ENCODE results near the gene IL18RAP. TPM values are rescaled to one million over a fixed set of nuclear protein-coding genes. Genes with fewer than 3 reads are reported as not detected.

IL18RAP gene
- polyA plus RNA-seq, 1 donor from 2014 or later, result not detected

DNA sequence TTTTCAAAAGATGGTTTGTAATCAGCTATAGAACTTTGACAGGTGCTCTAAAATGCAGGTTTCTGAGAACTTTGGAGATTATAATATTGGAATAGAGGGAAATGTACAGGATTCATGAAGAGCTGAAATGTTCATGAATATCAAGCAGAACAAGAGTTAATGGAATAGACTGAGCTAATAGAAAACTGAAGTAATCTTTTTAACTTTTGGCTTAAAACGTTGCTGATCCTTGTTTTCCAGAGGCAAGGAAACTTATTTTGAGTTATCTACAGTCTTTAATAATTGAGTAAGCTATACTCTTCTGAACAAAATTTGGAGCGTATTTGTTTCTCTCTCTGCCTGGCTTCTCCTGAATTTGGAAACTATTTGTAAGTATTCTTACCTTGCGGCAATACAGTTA lies 10.8 kb upstream of the IL18RAP start:
- H3K9me3 ChIP-seq (ENCODE audit: low read length), result peaks cover 2% of the 10 kb centered on the region
- H3K9me2 ChIP-seq (ENCODE audit: insufficient read depth, low read length), result no peaks in the 10 kb centered on the region
- H4K20me1 ChIP-seq (ENCODE audit: insufficient read depth), result no peaks in the 10 kb centered on the region
- H3F3A ChIP-seq (ENCODE audit: insufficient read depth, low read length, poor library complexity, severe bottlenecking), result no peaks in the 10 kb centered on the region
- no peaks in the 10 kb centered on the region for H3K27me3 ChIP-seq (ENCODE audit: insufficient read depth, low read depth, low read length)
- no peak overlapping the region for H2AFZ ChIP-seq (ENCODE audit: low read depth, low read length)
- H3K9ac ChIP-seq (ENCODE audit: low read length), result no peak overlapping the region
- no peak overlapping the region for H3K4me3 ChIP-seq (ENCODE audit: low read length)
- H3K79me2 ChIP-seq (replicated peaks; ENCODE audit: insufficient read depth, low read length), result no peaks in the 10 kb centered on the region
- no peak overlapping the region for H3K4me2 ChIP-seq (ENCODE audit: low read length)
- no peak overlapping the region for H3K27ac ChIP-seq (ENCODE audit: low read length)
- TF ChIP-seq TAF1 (IDR thresholded peaks at IDR 0.05; ENCODE audit: low read depth) (no peak), EZH2 (IDR thresholded peaks at IDR 0.05; ENCODE audit: borderline replicate concordance, insufficient read depth, low read length, poor library complexity, severe bottlenecking) (no peak), RAD21 (conservative IDR thresholded peaks at IDR 0.05) (no peak), EP300 (conservative IDR thresholded peaks at IDR 0.05; ENCODE audit: poor library complexity, severe bottlenecking) (no peak), SMC3 (conservative IDR thresholded peaks at IDR 0.05; ENCODE audit: poor library complexity) (no peak), MXI1 (conservative IDR thresholded peaks at IDR 0.05; ENCODE audit: poor library complexity, severe bottlenecking) (no peak), POLR2AphosphoS5 (IDR thresholded peaks at IDR 0.05) (no peak)
- TF ChIP-seq, protein P1, sequence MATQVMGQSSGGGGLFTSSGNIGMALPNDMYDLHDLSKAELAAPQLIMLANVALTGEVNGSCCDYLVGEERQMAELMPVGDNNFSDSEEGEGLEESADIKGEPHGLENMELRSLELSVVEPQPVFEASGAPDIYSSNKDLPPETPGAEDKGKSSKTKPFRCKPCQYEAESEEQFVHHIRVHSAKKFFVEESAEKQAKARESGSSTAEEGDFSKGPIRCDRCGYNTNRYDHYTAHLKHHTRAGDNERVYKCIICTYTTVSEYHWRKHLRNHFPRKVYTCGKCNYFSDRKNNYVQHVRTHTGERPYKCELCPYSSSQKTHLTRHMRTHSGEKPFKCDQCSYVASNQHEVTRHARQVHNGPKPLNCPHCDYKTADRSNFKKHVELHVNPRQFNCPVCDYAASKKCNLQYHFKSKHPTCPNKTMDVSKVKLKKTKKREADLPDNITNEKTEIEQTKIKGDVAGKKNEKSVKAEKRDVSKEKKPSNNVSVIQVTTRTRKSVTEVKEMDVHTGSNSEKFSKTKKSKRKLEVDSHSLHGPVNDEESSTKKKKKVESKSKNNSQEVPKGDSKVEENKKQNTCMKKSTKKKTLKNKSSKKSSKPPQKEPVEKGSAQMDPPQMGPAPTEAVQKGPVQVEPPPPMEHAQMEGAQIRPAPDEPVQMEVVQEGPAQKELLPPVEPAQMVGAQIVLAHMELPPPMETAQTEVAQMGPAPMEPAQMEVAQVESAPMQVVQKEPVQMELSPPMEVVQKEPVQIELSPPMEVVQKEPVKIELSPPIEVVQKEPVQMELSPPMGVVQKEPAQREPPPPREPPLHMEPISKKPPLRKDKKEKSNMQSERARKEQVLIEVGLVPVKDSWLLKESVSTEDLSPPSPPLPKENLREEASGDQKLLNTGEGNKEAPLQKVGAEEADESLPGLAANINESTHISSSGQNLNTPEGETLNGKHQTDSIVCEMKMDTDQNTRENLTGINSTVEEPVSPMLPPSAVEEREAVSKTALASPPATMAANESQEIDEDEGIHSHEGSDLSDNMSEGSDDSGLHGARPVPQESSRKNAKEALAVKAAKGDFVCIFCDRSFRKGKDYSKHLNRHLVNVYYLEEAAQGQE (IDR thresholded peaks at IDR 0.05; ENCODE audit: borderline replicate concordance), result no peak
- TF ChIP-seq, protein P2, sequence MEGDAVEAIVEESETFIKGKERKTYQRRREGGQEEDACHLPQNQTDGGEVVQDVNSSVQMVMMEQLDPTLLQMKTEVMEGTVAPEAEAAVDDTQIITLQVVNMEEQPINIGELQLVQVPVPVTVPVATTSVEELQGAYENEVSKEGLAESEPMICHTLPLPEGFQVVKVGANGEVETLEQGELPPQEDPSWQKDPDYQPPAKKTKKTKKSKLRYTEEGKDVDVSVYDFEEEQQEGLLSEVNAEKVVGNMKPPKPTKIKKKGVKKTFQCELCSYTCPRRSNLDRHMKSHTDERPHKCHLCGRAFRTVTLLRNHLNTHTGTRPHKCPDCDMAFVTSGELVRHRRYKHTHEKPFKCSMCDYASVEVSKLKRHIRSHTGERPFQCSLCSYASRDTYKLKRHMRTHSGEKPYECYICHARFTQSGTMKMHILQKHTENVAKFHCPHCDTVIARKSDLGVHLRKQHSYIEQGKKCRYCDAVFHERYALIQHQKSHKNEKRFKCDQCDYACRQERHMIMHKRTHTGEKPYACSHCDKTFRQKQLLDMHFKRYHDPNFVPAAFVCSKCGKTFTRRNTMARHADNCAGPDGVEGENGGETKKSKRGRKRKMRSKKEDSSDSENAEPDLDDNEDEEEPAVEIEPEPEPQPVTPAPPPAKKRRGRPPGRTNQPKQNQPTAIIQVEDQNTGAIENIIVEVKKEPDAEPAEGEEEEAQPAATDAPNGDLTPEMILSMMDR (IDR thresholded peaks at IDR 0.05; ENCODE audit: poor library complexity, severe bottlenecking), result no peak
- H3K36me3 ChIP-seq (ENCODE audit: insufficient read depth, low read length), result no peaks in the 10 kb centered on the region

DNA sequence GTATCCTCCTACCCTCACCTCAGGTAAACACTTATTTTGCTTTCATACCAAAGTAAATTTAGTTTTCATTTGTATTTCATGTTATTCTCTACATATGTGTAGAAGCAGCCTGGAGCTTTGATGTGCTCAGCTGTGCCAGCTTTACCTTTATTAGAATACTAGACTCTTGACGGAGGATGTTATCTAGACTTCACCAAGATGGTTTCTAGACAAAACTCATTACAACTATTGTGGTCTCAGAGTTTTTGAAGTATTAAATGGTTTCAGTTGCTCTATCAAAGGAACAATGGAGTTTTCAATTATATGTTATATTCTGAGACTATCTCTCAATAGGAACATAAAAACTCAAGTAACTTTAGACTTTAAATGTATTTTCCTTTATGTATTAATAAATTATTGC lies 5.0 kb upstream of the IL18RAP start:
- Histone ChIP-seq H3K27ac (ENCODE audit: low read length) (no peak overlapping the region), H4K20me1 (ENCODE audit: insufficient read depth) (no peaks in the 10 kb centered on the region), H3F3A (ENCODE audit: insufficient read depth, low read length, poor library complexity, severe bottlenecking) (no peaks in the 10 kb centered on the region), H3K4me2 (ENCODE audit: low read length) (no peak overlapping the region), H3K27me3 (ENCODE audit: insufficient read depth, low read depth, low read length) (no peaks in the 10 kb centered on the region), H3K4me3 (ENCODE audit: low read length) (no peak overlapping the region), H3K9me2 (ENCODE audit: insufficient read depth, low read length) (no peaks in the 10 kb centered on the region), H3K9me3 (ENCODE audit: low read length) (peaks cover 2% of the 10 kb centered on the region), H3K36me3 (ENCODE audit: insufficient read depth, low read length) (no peaks in the 10 kb centered on the region), H3K79me2 (replicated peaks; ENCODE audit: insufficient read depth, low read length) (no peaks in the 10 kb centered on the region), H3K9ac (ENCODE audit: low read length) (no peak overlapping the region), H2AFZ (ENCODE audit: low read depth, low read length) (no peak overlapping the region)
- TF ChIP-seq EZH2 (IDR thresholded peaks at IDR 0.05; ENCODE audit: borderline replicate concordance, insufficient read depth, low read length, poor library complexity, severe bottlenecking), result no peak
- TF ChIP-seq EP300 (conservative IDR thresholded peaks at IDR 0.05; ENCODE audit: poor library complexity, severe bottlenecking), result no peak
- TF ChIP-seq, protein P1 (IDR thresholded peaks at IDR 0.05; ENCODE audit: borderline replicate concordance), result no peak
- no peak for TF ChIP-seq MXI1 (conservative IDR thresholded peaks at IDR 0.05; ENCODE audit: poor library complexity, severe bottlenecking)
- TF ChIP-seq TAF1 (IDR thresholded peaks at IDR 0.05; ENCODE audit: low read depth), result no peak
- no peak for TF ChIP-seq POLR2AphosphoS5 (IDR thresholded peaks at IDR 0.05)
- no peak for TF ChIP-seq SMC3 (conservative IDR thresholded peaks at IDR 0.05; ENCODE audit: poor library complexity)
- no peak for TF ChIP-seq RAD21 (conservative IDR thresholded peaks at IDR 0.05)
- TF ChIP-seq, protein P2 (IDR thresholded peaks at IDR 0.05; ENCODE audit: poor library complexity, severe bottlenecking), result no peak

All from neural cell (in vitro differentiated cells).